DMS79 (cell line): ENCODE data around the gene CFAP46.
"Not testable (repeated sequence)": the region's sequence is repeated elsewhere in the genome, so short reads cannot be mapped to it uniquely, and the experiment has no call there.

ENCODE experiments used
- DNase-seq: peaks from one replicate; lab custom pipeline; 2025; lab: John Stamatoyannopoulos, UW

The CFAP46 gene

GRCh38 chr10:132898391-132899053 is 43.8 kb downstream of the CFAP46 start:
- DNase-seq: no peak

GRCh38 chr10:132897516-132898381 is 44.6 kb downstream of the CFAP46 start:
- no peak for DNase-seq

- DNase-seq: not testable (repeated sequence)
Observed at GRCh38 chr10:132893786-132894185, 48.6 kb downstream of the CFAP46 start.

GRCh38 chr10:132893090-132893489 is 49.3 kb downstream of the CFAP46 start:
- no peak for DNase-seq

- DNase-seq: no peak
Observed at GRCh38 chr10:132892004-132892403, 50.4 kb downstream of the CFAP46 start.

DNA sequence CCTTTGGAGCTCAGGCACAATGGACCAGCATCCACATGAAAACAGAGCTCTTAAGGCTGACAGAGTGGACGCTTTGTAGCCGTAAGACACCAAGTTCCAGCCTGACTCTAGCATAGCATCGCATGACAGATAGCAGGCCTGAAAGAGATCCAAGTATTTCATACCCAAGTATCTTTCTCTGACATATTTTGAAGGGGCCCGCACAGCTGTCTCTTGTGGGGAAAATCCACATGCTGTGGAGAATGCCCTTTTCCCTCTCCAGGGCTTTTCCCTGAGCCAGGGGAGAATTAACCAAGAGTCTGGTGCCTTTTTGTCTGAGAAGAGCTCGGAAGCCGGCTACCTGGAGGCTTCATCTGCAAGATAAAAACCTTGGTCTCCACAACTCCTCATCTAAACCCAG is 51.0 kb downstream of the CFAP46 start:
- DNase-seq: no peak

DNA sequence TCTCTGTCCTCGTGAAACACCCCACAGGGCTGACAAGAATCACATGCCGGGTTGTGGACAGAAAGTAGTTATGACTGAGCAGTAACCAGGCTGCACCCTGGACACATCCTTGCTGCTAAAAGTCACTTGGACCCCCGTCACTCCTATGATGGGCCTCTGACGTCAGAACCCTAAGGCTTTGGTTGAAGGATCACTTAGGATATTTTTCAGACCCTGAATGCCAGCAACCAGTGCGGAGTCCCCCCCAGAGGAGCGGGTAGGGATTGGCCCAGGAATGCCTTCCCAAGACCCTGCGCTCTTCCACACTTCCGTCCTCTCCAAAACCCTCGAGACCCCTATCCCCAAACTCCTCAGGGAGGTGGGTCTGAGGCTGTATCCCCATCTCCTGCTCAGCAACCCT is 52.1 kb downstream of the CFAP46 start:
- no peak for DNase-seq

DNA sequence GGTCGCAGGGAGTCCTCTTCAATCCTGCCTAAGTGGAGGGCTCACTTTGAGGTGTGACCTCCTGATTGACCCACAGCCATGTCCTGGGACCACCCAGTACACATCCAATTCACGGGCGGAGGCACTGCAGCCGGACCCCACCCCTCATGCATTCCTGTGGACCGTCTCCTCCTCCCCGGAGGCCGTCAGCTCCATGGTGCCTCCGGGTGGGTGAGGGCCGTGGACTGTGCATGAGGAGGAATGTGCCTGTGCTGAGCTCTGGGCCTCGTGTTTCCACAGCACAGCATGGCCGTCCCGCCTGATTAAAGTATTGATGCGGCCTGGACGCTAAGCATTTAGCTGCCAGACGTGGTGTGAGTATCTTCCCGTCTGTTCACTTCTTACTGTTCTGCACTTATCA is 52.8 kb downstream of the CFAP46 start:
- DNase-seq: no peak

- DNase-seq: no peak
Observed at GRCh38 chr10:132888898-132889490, 53.4 kb downstream of the CFAP46 start.

DNA sequence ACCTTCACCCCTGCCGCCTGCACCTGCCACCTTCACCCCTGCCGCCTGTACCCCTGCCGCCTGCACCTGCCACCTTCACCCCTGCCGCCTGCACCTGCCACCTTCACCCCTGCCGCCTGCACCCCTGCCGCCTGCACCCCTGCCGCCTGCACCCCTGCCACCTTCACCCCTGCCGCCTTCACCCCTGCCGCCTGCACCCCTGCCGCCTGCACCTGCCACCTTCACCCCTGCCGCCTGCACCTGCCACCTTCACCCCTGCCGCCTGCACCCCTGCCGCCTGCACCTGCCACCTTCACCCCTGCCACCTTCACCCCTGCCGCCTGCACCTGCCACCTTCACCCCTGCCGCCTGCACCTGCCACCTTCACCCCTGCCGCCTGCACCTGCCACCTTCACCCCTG is 53.9 kb downstream of the CFAP46 start:
- not testable (repeated sequence) for DNase-seq

- DNase-seq: no peak
Observed at GRCh38 chr10:132886211-132887099, 55.9 kb downstream of the CFAP46 start.

GRCh38 chr10:132885451-132886210 is 56.7 kb downstream of the CFAP46 start:
- no peak for DNase-seq

- no peak for DNase-seq
Observed at GRCh38 chr10:132884691-132885271, 57.6 kb downstream of the CFAP46 start.

DNA sequence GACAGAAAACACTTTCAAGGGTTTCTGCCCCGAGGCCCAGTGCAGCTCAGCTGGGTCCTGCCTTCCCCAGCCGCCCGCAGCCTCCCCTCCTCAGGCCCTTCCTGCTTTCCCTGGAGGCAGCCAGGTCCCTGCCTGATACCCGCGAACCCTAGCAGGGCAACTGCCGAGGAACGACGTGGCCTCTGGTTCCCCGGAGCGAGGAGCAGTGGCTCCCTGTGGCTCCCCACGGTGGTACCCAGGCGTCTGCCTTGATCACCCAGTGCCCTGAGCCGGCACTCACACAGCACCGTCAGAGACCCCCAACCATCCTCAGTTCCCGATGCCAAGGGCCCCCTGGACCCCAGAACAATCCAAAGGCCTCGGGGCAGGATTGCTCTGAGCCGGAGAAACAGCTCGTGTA is 58.3 kb downstream of the CFAP46 start:
- no peak for DNase-seq

DNA sequence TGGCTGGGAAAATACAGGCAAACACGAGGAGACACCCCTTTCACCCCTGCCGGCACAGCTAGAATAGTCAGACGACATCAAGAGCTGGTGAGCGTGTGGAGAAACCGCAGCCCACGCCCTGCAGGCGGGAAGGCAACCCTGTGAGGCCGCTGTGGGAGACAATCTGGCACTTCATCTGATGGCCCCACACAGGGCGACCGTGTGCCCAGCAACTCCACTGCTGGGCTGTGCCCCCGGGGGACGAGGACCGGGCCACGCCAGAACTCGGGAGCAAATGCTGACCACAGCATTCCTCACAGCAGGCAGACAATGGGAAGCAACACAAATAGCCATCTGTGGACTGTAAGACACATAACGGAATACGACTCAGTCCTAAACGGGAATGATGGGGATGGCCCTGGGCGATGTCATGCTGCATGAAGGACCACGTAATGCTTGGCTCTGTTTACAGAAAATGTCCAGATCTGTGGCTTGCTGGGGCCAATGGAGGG is 58.9 kb downstream of the CFAP46 start:
- DNase-seq: no peak

GRCh38 chr10:132882069-132882951 is 60.1 kb downstream of the CFAP46 start:
- DNase-seq: no peak

DNA sequence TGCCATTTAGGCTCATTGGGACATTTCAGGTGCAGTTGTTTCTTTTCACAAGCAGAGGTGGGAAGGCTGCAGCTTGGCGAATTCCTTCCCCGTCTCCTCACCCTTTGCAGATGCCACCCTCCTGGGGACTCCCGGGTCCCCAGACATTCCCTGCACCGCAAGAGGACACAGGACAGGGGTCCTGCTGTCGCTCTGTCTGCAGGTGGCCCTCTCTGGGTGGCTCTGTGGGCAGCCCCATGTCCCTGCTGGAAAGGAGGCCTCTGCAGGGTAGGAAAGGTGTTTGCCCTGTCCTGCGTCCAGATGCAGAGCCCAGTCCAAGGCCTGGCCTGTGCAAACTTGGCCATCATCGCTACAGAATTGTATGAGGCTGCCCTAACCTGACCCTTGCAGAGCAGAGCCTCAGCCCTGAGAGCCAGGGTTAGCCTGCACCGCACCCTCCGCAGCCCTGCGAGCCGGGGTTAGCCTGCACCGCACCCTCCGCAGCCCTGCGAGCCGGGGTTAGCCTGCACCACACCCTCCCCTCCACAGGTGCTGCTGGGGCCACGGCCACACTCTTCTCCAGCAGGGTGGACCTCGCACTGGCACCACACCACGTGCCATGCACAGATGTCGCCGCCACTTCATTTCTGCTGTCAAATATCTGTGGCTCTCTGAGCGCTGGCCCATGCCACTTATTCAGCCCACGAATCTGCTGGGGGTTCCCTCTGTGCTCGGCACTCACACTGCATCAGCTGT is 61.0 kb downstream of the CFAP46 start:
- no peak for DNase-seq

DNA sequence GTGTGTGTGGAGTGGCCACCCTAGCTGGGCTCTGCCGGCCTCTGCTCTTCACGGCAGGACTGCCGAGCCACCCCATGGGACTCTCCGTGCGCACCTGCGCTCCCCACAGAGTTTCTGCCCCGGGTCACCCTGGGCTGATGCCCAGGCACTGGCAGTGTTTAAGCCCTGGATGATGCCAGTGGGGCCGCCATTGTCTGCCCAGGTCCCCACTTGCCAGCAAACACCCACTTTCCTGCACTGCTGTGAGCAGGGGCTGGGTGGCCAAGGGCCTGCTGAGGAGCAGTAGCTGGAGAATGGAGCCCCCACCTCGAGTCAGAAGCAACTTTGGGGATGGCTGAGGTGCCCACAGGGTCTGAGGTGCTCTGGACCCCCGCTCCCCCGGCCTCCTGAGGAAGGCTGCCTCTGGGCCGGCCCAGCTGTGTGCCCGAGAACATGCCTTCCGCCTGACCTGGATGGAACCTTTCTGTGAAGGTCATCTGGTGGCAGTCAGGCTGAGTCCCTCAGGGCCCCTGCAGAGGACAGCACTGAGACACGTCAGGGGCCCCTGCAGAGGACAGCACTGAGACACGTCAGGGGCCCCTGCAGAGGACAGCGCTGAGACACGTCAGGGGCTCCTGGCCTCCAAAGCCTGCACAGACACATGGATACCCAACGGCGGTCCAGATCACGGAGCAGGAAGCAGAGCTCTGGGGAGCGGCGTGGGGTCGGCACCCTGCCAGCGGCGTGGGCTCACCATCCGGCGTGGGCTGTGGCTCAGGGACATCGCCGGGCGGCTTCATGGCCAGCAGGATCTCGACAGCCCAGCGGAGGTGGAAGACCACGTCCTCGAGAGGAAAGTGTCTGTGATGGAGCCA is 62.0 kb downstream of the CFAP46 start:
- no peak for DNase-seq
